Activated CD4-positive, alpha-beta memory T cell treated with anti-CD3 and anti-CD28 coated beads for 36 hours (primary cell): ENCODE data around the gene NRIP3. TPM values are rescaled to one million over a fixed set of nuclear protein-coding genes. Genes with fewer than 3 reads are reported as not detected.
"Not testable (repeated sequence)": the region's sequence is repeated elsewhere in the genome, so short reads cannot be mapped to it uniquely, and the experiment has no call there.

ENCODE experiments used
- CTCF ChIA-PET: fragments of 350-600 bp; sonication (Branson Sonifier 250); formaldehyde crosslinking; loops from one replicate; lab custom pipeline; 2021; ENCODE audit warnings: antibody characterized with exemption, inconsistent platforms; lab: Charles Lee
- POLR2A ChIA-PET: fragments of 350-600 bp; sonication (Branson Sonifier 250); formaldehyde crosslinking; loops from one replicate; lab custom pipeline; 2021; ENCODE audit warnings: antibody characterized with exemption; lab: Charles Lee
- DNase-seq: peaks from one replicate; pipeline ENCODE4 v3.0.0-alpha.2; 2020
- H3K27ac Mint-ChIP-seq: one replicate; pipeline ENCODE4 v1.8.0; 2021; ENCODE audit warnings: mixed read lengths
- H3K27me3 Mint-ChIP-seq: one replicate; pipeline ENCODE4 v1.8.0; 2021; ENCODE audit warnings: mixed read lengths
- H3K36me3 Mint-ChIP-seq: one replicate; pipeline ENCODE4 v1.8.0; 2021; ENCODE audit warnings: mixed read lengths
- H3K4me1 Mint-ChIP-seq: one replicate; pipeline ENCODE4 v1.8.0; 2021; ENCODE audit warnings: low read depth, mixed read lengths
- H3K4me3 Mint-ChIP-seq: one replicate; pipeline ENCODE4 v1.8.0; 2021; ENCODE audit warnings: mild to moderate bottlenecking, mixed read lengths
- H3K9me3 Mint-ChIP-seq: one replicate; pipeline ENCODE4 v1.8.0; 2021; ENCODE audit warnings: mixed read lengths
- intact Hi-C: fragments of 100-400 bp; cut with micrococcal nuclease; formaldehyde crosslinking; loops from one replicate; pipeline ENCODE4 v1.15.1; 2023
- total RNA-seq, 2 experiments: library from RNA; stranded (reverse); gene quantifications; one replicate each; pipeline ENCODE4 v1.2.3, GENCODE V29; 2021

Gene NRIP3
- total RNA-seq, 2 experiments from 2014 or later: 2.7 to 2.9 TPM

DNA sequence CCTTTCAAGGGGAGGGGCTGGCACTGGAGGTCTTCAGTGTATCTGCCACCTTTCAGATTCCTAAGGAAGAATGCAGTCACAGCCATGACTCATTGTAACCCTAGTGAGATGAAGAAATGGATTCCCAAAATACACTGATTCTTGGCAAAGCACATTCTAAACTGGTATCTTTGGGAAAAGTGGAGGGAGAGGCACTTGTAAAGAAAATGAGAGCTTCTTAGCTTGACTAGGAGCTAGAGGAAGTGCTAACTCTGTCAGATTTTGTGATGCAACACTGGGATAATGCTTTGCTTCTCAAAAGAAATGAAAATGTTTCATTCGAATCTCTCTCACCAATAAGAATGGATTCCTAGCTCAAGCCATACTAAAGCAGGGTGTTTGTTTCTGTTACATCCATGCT lies 14.3 kb downstream of the NRIP3 start:
- no peak for DNase-seq
- Mint-ChIP-seq H3K9me3 (no peaks in the 10 kb centered on the region), H3K27me3 (peaks cover 12% of the 10 kb centered on the region), H3K27ac (no peak overlapping the region), H3K4me1 (no peaks in the 10 kb centered on the region), H3K4me3 (no peak overlapping the region), H3K36me3 (no peaks in the 10 kb centered on the region)
- ChIA-PET CTCF (no interaction called here), POLR2A (no interaction called here)
- intact Hi-C loops: no loop called here

DNA sequence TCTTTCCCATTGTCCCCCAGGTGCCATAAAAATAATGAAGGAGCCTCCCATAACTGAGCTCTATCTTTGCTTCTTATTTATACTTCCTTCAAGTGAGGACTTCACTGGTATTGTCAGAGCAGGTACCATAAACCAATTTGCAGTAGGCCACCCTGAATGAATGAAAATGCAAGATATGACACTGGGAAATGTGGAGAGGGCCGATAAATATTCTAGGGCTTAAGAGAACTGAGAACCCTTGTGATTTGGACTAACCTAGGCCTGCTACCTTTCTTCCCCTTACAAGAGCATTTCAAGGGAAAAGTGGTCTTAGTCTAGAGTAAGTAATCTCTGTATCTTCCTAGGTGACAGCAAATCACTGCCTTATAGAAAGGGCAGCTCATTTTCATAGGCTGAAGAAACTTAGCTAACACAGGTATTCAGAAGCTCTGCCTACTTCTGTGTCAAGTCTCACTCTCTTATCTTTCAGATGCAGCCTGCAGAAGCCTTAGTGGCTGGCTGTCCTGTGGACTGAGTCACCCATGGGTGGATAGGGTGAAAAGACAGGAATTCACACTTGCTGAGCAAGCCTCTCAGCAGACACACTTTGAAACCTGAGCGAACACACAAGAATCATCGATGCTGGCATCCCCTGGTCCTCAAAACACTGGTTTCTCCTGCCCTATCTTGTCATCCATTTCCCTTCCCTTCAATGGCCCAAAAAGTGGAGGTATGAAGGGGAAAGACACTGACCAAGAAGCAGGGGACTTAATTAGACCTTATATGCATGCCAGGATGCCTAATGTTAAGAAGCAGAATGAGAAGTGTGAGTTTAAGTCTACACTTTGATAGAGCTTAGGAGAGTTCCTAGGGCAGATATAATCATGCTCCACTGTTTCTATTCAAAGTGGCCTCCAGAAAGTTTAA lies 15.2 kb downstream of the NRIP3 start:
- H3K4me1 Mint-ChIP-seq: peaks cover 3% of the 10 kb centered on the region
- no peak overlapping the region for H3K27ac Mint-ChIP-seq
- no peaks in the 10 kb centered on the region for H3K9me3 Mint-ChIP-seq
- intact Hi-C loops: no loop called here
- H3K36me3 Mint-ChIP-seq: no peaks in the 10 kb centered on the region
- no peak for DNase-seq
- H3K4me3 Mint-ChIP-seq: no peak overlapping the region
- POLR2A ChIA-PET: no interaction called here
- H3K27me3 Mint-ChIP-seq: peaks cover 12% of the 10 kb centered on the region
- CTCF ChIA-PET: interaction anchor here (1.4 kb wide), 1 partner anchor 107 kb away, joined by 3 read pairs; no protein-coding TSS in a partner anchor

DNA sequence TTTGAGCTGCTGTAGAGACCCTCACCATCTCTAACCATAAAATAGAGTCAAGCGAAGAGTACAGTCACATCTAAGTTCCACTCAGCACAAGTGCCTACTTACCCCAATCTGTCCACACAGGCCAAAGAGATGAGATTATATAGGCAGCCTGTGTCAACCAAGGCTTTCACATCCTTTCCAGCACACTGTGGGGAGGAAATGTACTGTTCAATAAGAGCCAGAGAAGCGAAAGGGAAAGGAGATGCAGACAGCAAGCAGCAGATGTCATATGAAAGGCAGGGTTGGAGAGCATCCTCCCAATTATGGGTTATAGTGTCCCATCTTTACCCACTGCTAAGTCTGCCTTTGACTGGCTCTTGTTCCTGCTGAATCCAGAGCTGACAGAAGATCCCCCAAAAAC lies 16.4 kb downstream of the NRIP3 start:
- Mint-ChIP-seq H3K4me1 (peaks cover 3% of the 10 kb centered on the region), H3K36me3 (no peaks in the 10 kb centered on the region), H3K9me3 (no peaks in the 10 kb centered on the region), H3K27ac (no peak overlapping the region), H3K4me3 (no peak overlapping the region), H3K27me3 (peaks cover 12% of the 10 kb centered on the region)
- CTCF ChIA-PET: interaction anchor here (0.9 to 1.4 kb wide), 3 partner anchors 28 to 150 kb away, joined by 3 read pairs; no protein-coding TSS in a partner anchor
- POLR2A ChIA-PET: no interaction called here
- intact Hi-C loops: no loop called here
- DNase-seq: no peak

DNA sequence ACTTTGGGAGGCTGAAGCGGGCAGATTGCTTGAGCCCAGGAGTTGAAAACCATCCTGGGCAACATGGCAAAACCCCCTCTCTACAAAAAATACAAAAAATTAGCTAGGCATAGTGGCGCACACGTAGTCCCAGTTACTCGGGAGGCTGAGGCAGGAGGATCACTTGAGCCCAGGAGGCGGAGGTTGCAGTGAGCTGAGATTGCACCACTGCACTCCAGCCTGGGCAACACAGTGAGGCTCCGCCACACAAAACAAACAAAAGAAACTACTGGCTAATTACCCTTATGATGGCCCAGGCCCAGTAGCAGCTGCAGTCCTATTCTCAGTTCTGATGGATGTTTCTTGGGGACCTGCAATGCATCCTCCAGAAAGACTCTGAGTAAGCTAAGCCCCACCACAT lies 17.0 kb downstream of the NRIP3 start:
- H3K27ac Mint-ChIP-seq, H3K4me3 Mint-ChIP-seq, H3K9me3 Mint-ChIP-seq, H3K4me1 Mint-ChIP-seq, DNase-seq, intact Hi-C loops, H3K36me3 Mint-ChIP-seq, POLR2A ChIA-PET: not testable (repeated sequence)
- H3K27me3 Mint-ChIP-seq: peaks cover 11% of the 10 kb centered on the region
- CTCF ChIA-PET: interaction anchor here (1.2 kb wide), 1 partner anchor 27 kb away, joined by 3 read pairs; no protein-coding TSS in a partner anchor

DNA sequence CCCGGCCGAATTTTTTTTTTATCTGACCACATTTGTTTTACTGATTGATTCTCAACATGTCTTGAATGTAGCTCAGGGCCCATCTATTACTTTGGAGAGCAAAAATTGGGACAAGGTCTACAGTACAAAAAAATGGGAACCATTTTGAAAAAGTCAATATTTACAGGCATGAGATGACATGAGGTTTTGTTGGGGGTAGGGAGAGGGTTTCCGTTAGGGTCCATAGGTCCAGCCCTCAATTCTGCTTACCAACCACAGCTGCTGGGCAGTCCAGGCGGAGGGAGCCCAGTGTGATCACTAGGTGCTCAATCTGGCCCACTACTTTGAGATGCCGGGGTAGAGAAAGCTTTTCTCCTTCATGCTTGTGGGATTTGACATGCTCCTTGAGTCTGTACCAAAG lies 18.3 kb downstream of the NRIP3 start:
- no peak overlapping the region for H3K4me3 Mint-ChIP-seq
- no peak for DNase-seq
- H3K27me3 Mint-ChIP-seq: peaks cover 9% of the 10 kb centered on the region
- CTCF ChIA-PET: interaction anchor here (0.6 kb wide), 1 partner anchor 169 kb away, joined by 3 read pairs; no protein-coding TSS in a partner anchor
- H3K4me1 Mint-ChIP-seq: peaks cover 3% of the 10 kb centered on the region
- intact Hi-C loops: no loop called here
- H3K27ac Mint-ChIP-seq: no peak overlapping the region
- POLR2A ChIA-PET: interaction anchor here (0.6 kb wide), 1 partner anchor 488 kb away, joined by 3 read pairs; no protein-coding TSS in a partner anchor
- H3K9me3 Mint-ChIP-seq: no peaks in the 10 kb centered on the region
- no peaks in the 10 kb centered on the region for H3K36me3 Mint-ChIP-seq

DNA sequence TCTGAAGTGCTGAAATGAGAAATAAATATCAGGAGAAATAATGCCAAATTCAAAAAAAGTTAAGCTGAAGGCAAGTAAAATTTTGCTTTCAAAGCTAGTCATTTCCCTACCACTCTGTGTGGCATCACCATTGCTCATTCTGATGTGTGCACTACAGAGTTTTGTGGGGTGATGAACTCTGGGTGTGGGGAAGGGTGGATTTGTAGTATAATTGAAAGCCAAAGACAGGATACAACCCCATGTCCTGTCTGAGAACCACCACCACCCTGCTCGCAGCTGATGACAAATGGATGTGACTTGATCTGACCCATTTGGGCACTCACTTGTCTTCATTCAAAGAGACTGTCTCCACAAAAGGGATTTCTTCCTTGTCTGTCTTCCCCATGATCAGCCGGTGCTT lies 20.2 kb downstream of the NRIP3 start:
- H3K4me3 Mint-ChIP-seq: no peak overlapping the region
- H3K27ac Mint-ChIP-seq: no peak overlapping the region
- DNase-seq: peak; percentile 53
- H3K9me3 Mint-ChIP-seq: no peaks in the 10 kb centered on the region
- peaks cover 3% of the 10 kb centered on the region for H3K4me1 Mint-ChIP-seq
- intact Hi-C loops: loop anchor here (2.0 kb wide), 1 partner anchor 17 kb away; no protein-coding TSS in a partner anchor
- no peaks in the 10 kb centered on the region for H3K36me3 Mint-ChIP-seq
- CTCF ChIA-PET: no interaction called here
- no peaks in the 10 kb centered on the region for H3K27me3 Mint-ChIP-seq
- POLR2A ChIA-PET: no interaction called here

DNA sequence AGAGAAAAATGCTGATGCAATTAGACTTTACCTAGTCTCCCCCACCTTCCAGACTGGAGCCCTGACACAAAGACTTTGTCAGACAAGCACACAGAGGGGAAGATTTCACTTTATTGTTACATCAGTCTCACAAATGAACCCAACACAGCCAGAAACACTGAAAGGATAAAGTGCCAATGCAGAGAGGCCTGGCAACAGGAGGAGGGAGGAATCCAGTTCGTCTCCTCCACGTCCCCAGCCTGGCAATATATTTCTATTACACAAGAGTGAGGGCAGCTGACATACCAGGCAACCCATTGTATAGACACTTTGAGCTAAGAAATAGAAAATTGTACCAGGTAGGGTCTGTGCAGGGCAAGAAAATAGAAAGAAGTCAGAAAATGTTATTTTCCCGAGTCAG lies 23.3 kb downstream of the NRIP3 start:
- DNase-seq: no peak
- Mint-ChIP-seq H3K36me3 (no peaks in the 10 kb centered on the region), H3K27me3 (no peaks in the 10 kb centered on the region), H3K9me3 (no peaks in the 10 kb centered on the region), H3K4me1 (peaks cover 3% of the 10 kb centered on the region), H3K4me3 (no peak overlapping the region), H3K27ac (no peak overlapping the region)
- ChIA-PET POLR2A (no interaction called here), CTCF (interaction anchor here (0.6 kb wide), 1 partner anchor 11 kb away, joined by 6 read pairs; no protein-coding TSS in a partner anchor)
- intact Hi-C loops: no loop called here

DNA sequence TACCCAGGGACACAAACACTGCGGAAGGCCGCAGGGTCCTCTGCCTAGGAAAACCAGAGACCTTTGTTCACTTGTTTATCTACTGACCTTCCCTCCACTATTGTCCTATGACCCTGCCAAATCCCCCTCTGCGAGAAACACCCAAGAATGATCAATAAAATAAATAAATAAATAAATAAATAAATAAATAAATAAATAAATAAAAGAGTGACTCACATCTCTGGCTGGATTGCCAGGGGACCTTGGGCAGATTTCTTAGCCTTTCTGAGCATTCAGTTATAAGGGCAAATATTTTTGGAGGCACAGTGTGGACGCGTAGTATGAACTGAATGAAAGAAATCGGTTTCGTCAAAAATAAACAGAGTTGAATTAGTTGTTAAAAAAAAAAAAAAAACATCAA lies 24.4 kb downstream of the NRIP3 start:
- POLR2A ChIA-PET, H3K27me3 Mint-ChIP-seq, H3K27ac Mint-ChIP-seq, H3K9me3 Mint-ChIP-seq, H3K4me1 Mint-ChIP-seq, H3K4me3 Mint-ChIP-seq, CTCF ChIA-PET, intact Hi-C loops, H3K36me3 Mint-ChIP-seq, DNase-seq: not testable (repeated sequence)

DNA sequence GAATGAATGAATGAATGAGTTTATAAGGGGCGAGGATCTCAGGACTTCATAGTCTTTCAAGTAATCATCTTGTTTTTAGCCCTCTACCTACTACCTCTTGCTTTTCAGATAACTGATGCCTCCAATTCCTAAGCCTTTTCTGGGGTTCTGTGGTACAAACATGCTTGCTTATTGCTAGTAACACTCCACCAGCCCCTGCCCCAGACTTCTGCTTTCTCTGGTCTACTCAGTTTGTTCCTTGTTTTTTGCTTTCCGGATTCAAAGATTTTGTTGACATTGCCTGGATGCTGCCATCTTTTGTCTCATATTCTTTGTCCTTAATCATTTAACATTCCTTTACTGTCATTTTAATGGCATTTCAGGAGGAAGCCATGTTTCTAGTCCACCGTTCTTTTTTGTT lies 30.7 kb downstream of the NRIP3 start:
- Mint-ChIP-seq H3K9me3 (no peaks in the 10 kb centered on the region), H3K4me3 (no peak overlapping the region), H3K36me3 (peaks cover 1% of the 10 kb centered on the region), H3K27ac (no peak overlapping the region), H3K4me1 (no peaks in the 10 kb centered on the region), H3K27me3 (no peaks in the 10 kb centered on the region)
- intact Hi-C loops: no loop called here
- CTCF ChIA-PET: interaction anchor here (2.0 kb wide), 1 partner anchor 13 kb away, joined by 4 read pairs; no protein-coding TSS in a partner anchor
- POLR2A ChIA-PET: no interaction called here
- DNase-seq: no peak

DNA sequence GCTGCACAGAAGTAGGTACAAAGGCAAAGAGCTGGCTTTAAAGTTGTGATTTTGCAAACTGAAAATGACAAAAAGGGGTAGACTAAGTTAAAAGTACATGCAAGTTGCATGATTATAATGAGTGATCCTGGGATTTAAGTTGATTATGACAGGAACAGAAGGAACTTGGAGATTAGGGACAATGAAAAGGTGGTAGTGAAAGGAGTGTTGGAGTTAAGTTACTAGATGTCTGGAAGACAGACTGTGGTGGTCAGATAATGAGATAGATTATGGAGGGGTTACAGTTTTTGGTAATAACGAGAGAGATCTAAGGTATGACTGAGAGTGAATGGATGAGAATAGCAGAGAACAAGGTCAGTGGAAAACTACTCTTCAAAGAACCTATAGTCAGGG lies 31.9 kb downstream of the NRIP3 start:
- H3K4me1 Mint-ChIP-seq: no peaks in the 10 kb centered on the region
- H3K27me3 Mint-ChIP-seq: no peaks in the 10 kb centered on the region
- no peaks in the 10 kb centered on the region for H3K9me3 Mint-ChIP-seq
- H3K4me3 Mint-ChIP-seq: no peak overlapping the region
- peaks cover 1% of the 10 kb centered on the region for H3K36me3 Mint-ChIP-seq
- H3K27ac Mint-ChIP-seq: no peak overlapping the region
- POLR2A ChIA-PET: no interaction called here
- CTCF ChIA-PET: no interaction called here
- no peak for DNase-seq
- intact Hi-C loops: no loop called here

DNA sequence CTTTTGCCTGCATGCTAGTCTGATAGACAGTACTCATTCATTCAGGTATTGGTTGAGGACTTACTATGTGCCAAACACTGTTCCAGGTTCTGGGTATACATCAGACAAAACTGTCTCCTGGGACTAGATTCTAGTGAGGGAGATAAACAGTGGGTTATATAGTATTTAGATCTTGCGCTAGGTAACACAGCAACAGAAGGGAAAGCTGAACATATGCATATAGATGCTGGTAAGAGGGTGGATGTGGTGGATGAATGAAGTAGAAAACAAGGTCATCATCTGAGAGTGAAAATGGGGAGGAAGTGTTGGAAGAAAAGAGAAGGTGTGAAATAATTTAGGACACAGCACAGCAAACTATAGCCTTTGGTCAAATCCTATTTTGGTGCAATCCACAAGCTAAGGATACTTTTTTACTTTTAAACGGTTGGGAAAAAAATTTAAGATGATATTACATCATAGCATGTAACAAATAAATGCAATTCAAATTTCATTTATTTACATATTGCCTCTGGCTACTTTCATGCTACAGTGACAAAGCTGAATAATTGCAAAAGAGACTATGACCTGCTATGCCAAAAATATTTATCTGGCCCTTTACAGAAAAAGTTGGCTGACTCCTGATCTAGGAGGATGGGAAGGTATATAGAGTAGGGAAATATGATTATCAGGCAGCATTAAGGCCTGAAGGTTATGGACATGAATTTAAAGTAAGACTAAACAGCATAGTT lies 32.4 kb downstream of the NRIP3 start:
- no peak for DNase-seq
- no peaks in the 10 kb centered on the region for H3K4me1 Mint-ChIP-seq
- no peaks in the 10 kb centered on the region for H3K9me3 Mint-ChIP-seq
- H3K4me3 Mint-ChIP-seq: no peak overlapping the region
- H3K27me3 Mint-ChIP-seq: no peaks in the 10 kb centered on the region
- peaks cover 1% of the 10 kb centered on the region for H3K36me3 Mint-ChIP-seq
- CTCF ChIA-PET: no interaction called here
- POLR2A ChIA-PET: no interaction called here
- H3K27ac Mint-ChIP-seq: no peak overlapping the region
- intact Hi-C loops: no loop called here

DNA sequence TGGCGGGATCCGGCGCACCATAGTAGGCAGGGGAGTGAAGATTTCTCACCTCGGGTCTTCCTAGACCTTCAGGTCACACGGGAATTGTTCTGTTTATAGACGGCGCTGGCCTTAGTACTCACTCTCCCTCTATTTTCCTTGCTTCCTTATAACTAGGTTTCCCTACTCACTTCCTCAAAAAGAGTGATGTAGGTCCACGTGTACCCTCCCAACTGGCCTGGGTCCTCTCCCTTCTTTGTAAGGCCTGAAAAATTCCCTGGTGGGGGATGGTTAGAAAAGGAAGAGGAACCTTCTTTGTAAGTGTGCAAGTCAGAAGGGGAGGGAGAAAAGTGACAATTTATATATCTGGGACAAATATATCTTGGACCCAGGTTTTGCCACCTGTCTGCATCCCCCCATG lies 36.6 kb downstream of the NRIP3 start:
- CTCF ChIA-PET: no interaction called here
- intact Hi-C loops: no loop called here
- Mint-ChIP-seq H3K4me1 (peaks cover 22% of the 10 kb centered on the region), H3K27ac (no peak overlapping the region), H3K36me3 (peaks cover 2% of the 10 kb centered on the region), H3K4me3 (no peak overlapping the region), H3K9me3 (no peaks in the 10 kb centered on the region), H3K27me3 (no peaks in the 10 kb centered on the region)
- POLR2A ChIA-PET: no interaction called here
- DNase-seq: no peak
